Measurements from ENCODE around the gene VIT. TPM values are rescaled to one million over a fixed set of nuclear protein-coding genes. Genes with fewer than 3 reads are reported as not detected.

The VIT gene
- total RNA-seq, 6 experiments from 2014 or later: 3.7 to 11.6 (median 9.7) TPM

GRCh38 chr2:36657703-36658102 is 38.8 kb upstream of the VIT start:
- Mint-ChIP-seq H3K9me3 (no peaks in the 10 kb centered on the region), H3K27ac (peak overlapping the region; percentile 42; the same call in 1 of the 2 replicates), H3K4me1 (ENCODE audit: low read depth) (peaks cover 78% of the 10 kb centered on the region), H3K4me3 (no peak overlapping the region), H3K36me3 (ENCODE audit: low read depth) (peaks cover 16% of the 10 kb centered on the region; the same call in 1 of the 2 replicates), H3K27me3 (ENCODE audit: insufficient read depth) (peaks cover 3% of the 10 kb centered on the region)
- DNase-seq: no peak
- TF ChIP-seq CTCF (IDR thresholded peaks at IDR 0.05): no peak

GRCh38 chr2:36658277-36658748 is 38.2 kb upstream of the VIT start:
- Mint-ChIP-seq H3K36me3 (ENCODE audit: low read depth) (peaks cover 16% of the 10 kb centered on the region; the same call in 1 of the 2 replicates), H3K4me1 (ENCODE audit: low read depth) (peaks cover 78% of the 10 kb centered on the region), H3K4me3 (no peak overlapping the region), H3K27ac (peak overlapping the region; percentile 42; the same call in 1 of the 2 replicates), H3K27me3 (ENCODE audit: insufficient read depth) (peaks cover 3% of the 10 kb centered on the region), H3K9me3 (no peaks in the 10 kb centered on the region)
- no peak for TF ChIP-seq CTCF (IDR thresholded peaks at IDR 0.05)
- no peak for DNase-seq

GRCh38 chr2:36659218-36659617 is 37.3 kb upstream of the VIT start:
- Mint-ChIP-seq H3K36me3 (ENCODE audit: low read depth) (peaks cover 16% of the 10 kb centered on the region; the same call in 1 of the 2 replicates), H3K4me1 (ENCODE audit: low read depth) (peaks cover 71% of the 10 kb centered on the region), H3K27ac (peak overlapping the region; percentile 54), H3K4me3 (no peak overlapping the region), H3K9me3 (no peaks in the 10 kb centered on the region), H3K27me3 (ENCODE audit: insufficient read depth) (peaks cover 3% of the 10 kb centered on the region)
- no peak for DNase-seq
- no peak for TF ChIP-seq CTCF (IDR thresholded peaks at IDR 0.05)

GRCh38 chr2:36659872-36660312 is 36.6 kb upstream of the VIT start:
- peak overlapping the region; percentile 62 for H3K27ac Mint-ChIP-seq
- no peaks in the 10 kb centered on the region for H3K9me3 Mint-ChIP-seq
- H3K27me3 Mint-ChIP-seq (ENCODE audit: insufficient read depth): peaks cover 3% of the 10 kb centered on the region
- TF ChIP-seq CTCF (IDR thresholded peaks at IDR 0.05): no peak
- no peak for DNase-seq
- H3K4me1 Mint-ChIP-seq (ENCODE audit: low read depth): peaks cover 64% of the 10 kb centered on the region
- no peak overlapping the region for H3K4me3 Mint-ChIP-seq
- H3K36me3 Mint-ChIP-seq (ENCODE audit: low read depth): peaks cover 16% of the 10 kb centered on the region; the same call in 1 of the 2 replicates

- H3K36me3 Mint-ChIP-seq (ENCODE audit: low read depth): peaks cover 16% of the 10 kb centered on the region; the same call in 1 of the 2 replicates
- no peak overlapping the region for H3K4me3 Mint-ChIP-seq
- peak overlapping the region; percentile 28; the same call in 1 of the 2 replicates for H3K27ac Mint-ChIP-seq
- no peaks in the 10 kb centered on the region; the same call in 1 of the 2 replicates for H3K27me3 Mint-ChIP-seq (ENCODE audit: insufficient read depth)
- TF ChIP-seq CTCF (IDR thresholded peaks at IDR 0.05): no peak
- DNase-seq: no peak
- H3K9me3 Mint-ChIP-seq: no peaks in the 10 kb centered on the region
- H3K4me1 Mint-ChIP-seq (ENCODE audit: low read depth): peaks cover 40% of the 10 kb centered on the region
These were observed 33.9 kb upstream of the VIT start for GRCh38 chr2:36662638-36663037.

Data from HFFc6 (cell line).